ENCODE results near the gene CARHSP1.

Gene CARHSP1

DNA sequence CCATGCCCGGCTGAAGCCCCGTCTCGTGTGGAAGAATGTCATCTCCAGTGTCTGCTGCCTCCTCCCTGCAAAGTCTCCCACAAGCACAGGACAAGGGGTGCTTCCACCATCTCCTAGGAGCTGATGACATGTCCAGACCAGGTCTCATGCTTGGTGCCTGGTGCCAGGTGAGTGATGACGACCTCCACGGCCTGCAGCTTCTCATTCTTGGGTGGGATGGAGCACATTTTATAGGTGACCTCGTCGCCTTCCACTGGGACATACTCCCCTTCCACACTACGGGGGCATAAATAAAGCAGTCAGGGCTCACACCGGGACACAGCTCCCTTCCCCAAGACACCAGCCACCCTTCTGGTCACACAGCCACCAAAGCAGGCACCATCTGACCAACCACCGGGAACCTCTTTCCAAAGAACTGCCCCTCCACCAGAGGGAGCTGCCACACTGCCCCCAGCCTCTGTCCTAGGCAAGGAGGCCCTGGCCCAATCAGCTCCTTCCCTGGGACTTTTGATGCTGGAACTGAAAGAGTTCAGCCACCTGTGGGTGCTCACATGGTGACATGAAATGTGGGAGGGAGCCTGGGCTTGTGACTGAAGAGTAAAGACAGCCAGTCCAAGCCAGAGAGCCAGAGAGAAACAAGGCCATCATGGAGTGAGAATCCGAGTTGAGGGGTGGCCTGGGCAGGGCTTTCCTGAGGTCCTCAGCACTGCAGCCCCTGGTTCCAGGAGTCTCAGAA, 13.6 kb downstream of the CARHSP1 start:
- ChIA-PET CTCF (no interaction called here), POLR2A (interaction anchor here (1.4 kb wide), 1 partner anchor 13 kb away, joined by 4 read pairs; the partner anchor contains the start of gene CARHSP1)
- DNase-seq (ENCODE audit: extremely low spot score) = no peak
- TF ChIP-seq TARDBP (IDR thresholded peaks at IDR 0.05) (no peak), FOXA1 (IDR thresholded peaks at IDR 0.05) (no peak), ARNT (IDR thresholded peaks at IDR 0.05) (no peak), SP1 (IDR thresholded peaks at IDR 0.05) (no peak), ELF4 (IDR thresholded peaks at IDR 0.05) (no peak), LEF1 (IDR thresholded peaks at IDR 0.05; ENCODE audit: borderline replicate concordance) (no peak), SUZ12 (IDR thresholded peaks at IDR 0.05) (no peak), NFRKB (IDR thresholded peaks at IDR 0.05) (no peak), FOXM1 (IDR thresholded peaks at IDR 0.05; ENCODE audit: borderline replicate concordance) (no peak), CTBP1 (IDR thresholded peaks at IDR 0.05; ENCODE audit: borderline replicate concordance) (no peak), ZNF384 (IDR thresholded peaks at IDR 0.05) (no peak), FOXK2 (IDR thresholded peaks at IDR 0.05) (no peak), L3MBTL2 (conservative IDR thresholded peaks at IDR 0.05) (no peak), HDGF (IDR thresholded peaks at IDR 0.05; ENCODE audit: borderline replicate concordance) (no peak)
- TF ChIP-seq, protein P1, sequence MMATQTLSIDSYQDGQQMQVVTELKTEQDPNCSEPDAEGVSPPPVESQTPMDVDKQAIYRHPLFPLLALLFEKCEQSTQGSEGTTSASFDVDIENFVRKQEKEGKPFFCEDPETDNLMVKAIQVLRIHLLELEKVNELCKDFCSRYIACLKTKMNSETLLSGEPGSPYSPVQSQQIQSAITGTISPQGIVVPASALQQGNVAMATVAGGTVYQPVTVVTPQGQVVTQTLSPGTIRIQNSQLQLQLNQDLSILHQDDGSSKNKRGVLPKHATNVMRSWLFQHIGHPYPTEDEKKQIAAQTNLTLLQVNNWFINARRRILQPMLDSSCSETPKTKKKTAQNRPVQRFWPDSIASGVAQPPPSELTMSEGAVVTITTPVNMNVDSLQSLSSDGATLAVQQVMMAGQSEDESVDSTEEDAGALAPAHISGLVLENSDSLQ (IDR thresholded peaks at IDR 0.05) = no peak

DNA sequence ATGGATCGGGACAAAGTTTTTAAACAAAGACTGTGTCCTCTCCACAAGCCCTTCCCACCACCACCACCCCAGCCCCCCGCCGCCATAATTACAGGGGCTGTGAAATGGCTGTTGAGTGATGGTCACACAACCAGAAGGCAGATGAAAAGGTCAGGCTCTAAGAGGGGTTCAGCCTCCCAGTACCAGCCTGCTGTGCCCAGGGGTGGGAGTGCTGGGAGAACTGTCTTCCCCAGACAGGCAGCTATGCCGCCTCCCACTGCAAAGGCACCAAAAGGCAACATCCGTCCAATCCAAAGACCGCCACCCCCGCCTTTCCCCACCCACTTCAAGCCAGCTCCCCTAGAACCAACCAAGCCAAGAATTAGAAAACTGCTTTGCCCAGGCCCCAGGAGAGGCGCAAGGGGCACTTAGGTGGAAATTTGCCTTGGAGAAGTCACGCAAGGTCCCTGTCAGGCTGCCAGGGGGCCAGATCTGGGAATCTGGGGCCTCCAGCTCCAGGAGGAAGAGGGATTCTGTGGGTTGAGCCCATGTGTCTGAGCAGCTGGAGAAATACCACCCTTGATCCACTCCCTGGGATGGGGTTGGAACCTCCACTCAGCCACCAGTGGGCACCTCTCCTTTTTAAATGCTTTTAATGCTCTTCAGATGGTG, 14.4 kb downstream of the CARHSP1 start:
- POLR2A ChIA-PET = interaction anchor here (1.4 kb wide), 1 partner anchor 10 kb away, joined by 3 read pairs; no protein-coding TSS in a partner anchor
- CTCF ChIA-PET = no interaction called here
- DNase-seq (ENCODE audit: extremely low spot score) = no peak
- TF ChIP-seq FOXK2 (IDR thresholded peaks at IDR 0.05) (no peak), TARDBP (IDR thresholded peaks at IDR 0.05) (no peak), SUZ12 (IDR thresholded peaks at IDR 0.05) (no peak), HDGF (IDR thresholded peaks at IDR 0.05; ENCODE audit: borderline replicate concordance) (no peak), SP1 (IDR thresholded peaks at IDR 0.05) (no peak), CTBP1 (IDR thresholded peaks at IDR 0.05; ENCODE audit: borderline replicate concordance) (no peak), BHLHE40 (IDR thresholded peaks at IDR 0.05; ENCODE audit: borderline replicate concordance) (no peak), L3MBTL2 (conservative IDR thresholded peaks at IDR 0.05) (no peak), FOXM1 (IDR thresholded peaks at IDR 0.05; ENCODE audit: borderline replicate concordance) (no peak), LEF1 (IDR thresholded peaks at IDR 0.05; ENCODE audit: borderline replicate concordance) (no peak), ARNT (IDR thresholded peaks at IDR 0.05) (no peak), ZNF384 (IDR thresholded peaks at IDR 0.05) (no peak)

GRCh38 chr16:8853611-8854010, 15.2 kb downstream of the CARHSP1 start:
- ChIA-PET CTCF (no interaction called here), POLR2A (interaction anchor here (1.4 kb wide), 1 partner anchor 11 kb away, joined by 3 read pairs; no protein-coding TSS in a partner anchor)
- TF ChIP-seq ELF4 (IDR thresholded peaks at IDR 0.05) = no peak
- no peak for TF ChIP-seq LEF1 (IDR thresholded peaks at IDR 0.05; ENCODE audit: borderline replicate concordance)
- TF ChIP-seq HDGF (IDR thresholded peaks at IDR 0.05; ENCODE audit: borderline replicate concordance) = no peak
- no peak for TF ChIP-seq ARNT (IDR thresholded peaks at IDR 0.05)
- no peak for TF ChIP-seq CTBP1 (IDR thresholded peaks at IDR 0.05; ENCODE audit: borderline replicate concordance)
- TF ChIP-seq FOXA1 (IDR thresholded peaks at IDR 0.05) = no peak
- no peak for TF ChIP-seq ZNF384 (IDR thresholded peaks at IDR 0.05)
- TF ChIP-seq, protein P1 (IDR thresholded peaks at IDR 0.05) = no peak
- no peak for TF ChIP-seq FOXM1 (IDR thresholded peaks at IDR 0.05; ENCODE audit: borderline replicate concordance)
- TF ChIP-seq SUZ12 (IDR thresholded peaks at IDR 0.05) = no peak
- no peak for TF ChIP-seq BHLHE40 (IDR thresholded peaks at IDR 0.05; ENCODE audit: borderline replicate concordance)
- TF ChIP-seq SP1 (IDR thresholded peaks at IDR 0.05) = no peak
- TF ChIP-seq NFRKB (IDR thresholded peaks at IDR 0.05) = no peak
- no peak for TF ChIP-seq L3MBTL2 (conservative IDR thresholded peaks at IDR 0.05)
- no peak for TF ChIP-seq FOXK2 (IDR thresholded peaks at IDR 0.05)
- no peak for TF ChIP-seq TARDBP (IDR thresholded peaks at IDR 0.05)
- no peak for DNase-seq (ENCODE audit: extremely low spot score)

DNA sequence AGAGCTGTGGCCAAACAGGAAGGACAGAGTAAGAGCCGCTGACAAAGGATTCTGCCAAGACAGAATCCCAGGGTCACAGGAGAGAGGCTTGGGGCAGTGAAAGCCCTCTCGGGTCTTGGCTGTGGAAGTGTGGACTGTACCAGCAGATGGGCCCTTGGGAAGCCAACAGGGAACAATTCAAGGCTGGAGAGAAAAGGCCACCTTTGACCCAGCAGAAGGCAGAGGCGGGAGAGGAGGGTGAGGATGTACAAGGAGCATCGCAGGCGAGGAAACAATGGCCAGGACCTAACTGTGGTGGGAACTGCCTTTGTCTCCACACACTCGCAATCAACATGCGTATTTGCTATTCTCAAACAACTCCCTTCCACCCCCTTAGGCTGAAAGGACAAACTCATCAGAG, 15.7 kb downstream of the CARHSP1 start:
- TF ChIP-seq TARDBP (IDR thresholded peaks at IDR 0.05) = no peak
- TF ChIP-seq ELF4 (IDR thresholded peaks at IDR 0.05) = no peak
- TF ChIP-seq BHLHE40 (IDR thresholded peaks at IDR 0.05; ENCODE audit: borderline replicate concordance) = no peak
- no peak for TF ChIP-seq SUZ12 (IDR thresholded peaks at IDR 0.05)
- no peak for TF ChIP-seq LEF1 (IDR thresholded peaks at IDR 0.05; ENCODE audit: borderline replicate concordance)
- no peak for DNase-seq (ENCODE audit: extremely low spot score)
- ChIA-PET POLR2A (interaction anchor here (1.4 kb wide), 1 partner anchor 12 kb away, joined by 3 read pairs; no protein-coding TSS in a partner anchor), CTCF (no interaction called here)

- POLR2A ChIA-PET = no interaction called here
- no peak for DNase-seq (ENCODE audit: extremely low spot score)
- no peak for TF ChIP-seq FOXM1 (IDR thresholded peaks at IDR 0.05; ENCODE audit: borderline replicate concordance)
- no peak for TF ChIP-seq SUZ12 (IDR thresholded peaks at IDR 0.05)
- TF ChIP-seq SP1 (IDR thresholded peaks at IDR 0.05) = no peak
- TF ChIP-seq CTBP1 (IDR thresholded peaks at IDR 0.05; ENCODE audit: borderline replicate concordance) = no peak
- no peak for TF ChIP-seq LEF1 (IDR thresholded peaks at IDR 0.05; ENCODE audit: borderline replicate concordance)
- TF ChIP-seq TARDBP (IDR thresholded peaks at IDR 0.05) = no peak
- TF ChIP-seq BHLHE40 (IDR thresholded peaks at IDR 0.05; ENCODE audit: borderline replicate concordance) = no peak
- TF ChIP-seq ELF4 (IDR thresholded peaks at IDR 0.05) = no peak
- TF ChIP-seq, protein P1 (IDR thresholded peaks at IDR 0.05) = no peak
- TF ChIP-seq FOXA1 (IDR thresholded peaks at IDR 0.05) = no peak
- TF ChIP-seq FOXK2 (IDR thresholded peaks at IDR 0.05) = no peak
- CTCF ChIA-PET = no interaction called here
Measured at GRCh38 chr16:8852534-8852933, 16.3 kb downstream of the CARHSP1 start.

All from HEK293T (cell line).